Endodermal cell (in vitro differentiated cells): Measurements from ENCODE around the gene GAL3ST1. TPM values are rescaled to one million over a fixed set of nuclear protein-coding genes. Genes with fewer than 3 reads are reported as not detected.
"Not testable (repeated sequence)": the region's sequence is repeated elsewhere in the genome, so short reads cannot be mapped to it uniquely, and the experiment has no call there.

ENCODE experiments used
- DNase-seq: peaks from one replicate; pipeline ENCODE4 v3.0.0-alpha.2; 2017
- H3K27ac ChIP-seq: 2 replicates; pipeline ENCODE4 v1.5.1; 2013; ENCODE audit warnings: mild to moderate bottlenecking, low read depth, low read length, moderate library complexity
- H3K27me3 ChIP-seq: 2 replicates; pipeline ENCODE4 v1.6.1; 2013; ENCODE audit warnings: mild to moderate bottlenecking, low read length, moderate library complexity; ENCODE audit not compliant: insufficient read depth, control insufficient read depth, poor library complexity, severe bottlenecking
- H3K36me3 ChIP-seq: 2 replicates; pipeline ENCODE4 v1.7.0; 2013; ENCODE audit warnings: mild to moderate bottlenecking, low read length, moderate library complexity; ENCODE audit not compliant: control insufficient read depth, insufficient read depth
- H3K4me1 ChIP-seq: one replicate; pipeline ENCODE4 v1.7.0; 2013; ENCODE audit warnings: low read length; ENCODE audit not compliant: control insufficient read depth, insufficient read depth
- H3K4me3 ChIP-seq: 2 replicates; pipeline ENCODE4 v1.5.1; 2013; ENCODE audit warnings: mild to moderate bottlenecking, low read length, moderate library complexity
- H3K9ac ChIP-seq: 2 replicates; pipeline ENCODE4 v1.6.1; 2013; ENCODE audit warnings: mild to moderate bottlenecking, low read length, moderate library complexity; ENCODE audit not compliant: poor library complexity, severe bottlenecking; ENCODE audit errors: extremely low read depth
- H3K9me3 ChIP-seq: 2 replicates; pipeline ENCODE4 v1.6.1; 2013; ENCODE audit warnings: mild to moderate bottlenecking, low read length, moderate library complexity; ENCODE audit not compliant: control insufficient read depth
- H3K27ac Mint-ChIP-seq: 2 replicates; pipeline ENCODE4 v1.8.0; 2020; ENCODE audit warnings: mixed read lengths
- H3K27me3 Mint-ChIP-seq: 2 replicates; pipeline ENCODE4 v1.8.0; 2021; ENCODE audit warnings: mild to moderate bottlenecking, mixed read lengths; ENCODE audit not compliant: insufficient read depth
- H3K36me3 Mint-ChIP-seq: 2 replicates; pipeline ENCODE4 v1.8.0; 2020; ENCODE audit warnings: low read depth, mixed read lengths
- H3K4me1 Mint-ChIP-seq: 2 replicates; pipeline ENCODE4 v1.8.0; 2020; ENCODE audit warnings: mixed read lengths
- H3K4me3 Mint-ChIP-seq: 2 replicates; pipeline ENCODE4 v1.8.0; 2020; ENCODE audit warnings: mild to moderate bottlenecking, moderate library complexity, mixed read lengths
- H3K9me3 Mint-ChIP-seq: 2 replicates; pipeline ENCODE4 v1.8.0; 2020; ENCODE audit warnings: mild to moderate bottlenecking, mixed read lengths
- CTCF ChIP-seq: fragments of 200-600 bp; sonication (generic); conservative IDR thresholded peaks from 2 replicates; pipeline ENCODE4 v1.5.0; 2021; ENCODE audit warnings: antibody characterized with exemption, mild to moderate bottlenecking
- WGBS, 2 experiments: methylation state at CpG; one replicate each; pipeline versions ENCODE4 v1.1.5 to v1.1.7; 2013; ENCODE audit warnings: missing lambda C conversion rate in 2 of 2, mixed read lengths in 1 of 2; ENCODE audit not compliant: insufficient coverage in 1 of 2, insufficient read length in 1 of 2; 5-methylcytosine and 5-hydroxymethylcytosine counted together
- total RNA-seq, 2 donors: library from RNA; stranded (reverse); fragmentation: NEBNext Ultra II Directional in 1 of 2; extraction: Animal tissue kit (Norgen Biotek cat#: 25700) in 1 of 2; gene quantifications; 2 replicates in 1 of 2; 3 replicates in 1 of 2; pipeline ENCODE4 v1.2.1, GENCODE V29; 2021

Gene GAL3ST1
- total RNA-seq, 2 donors from 2014 or later: 26.4 to 28.3 TPM

GRCh38 chr22:30542811-30543188 lies 31.7 kb downstream of the GAL3ST1 start:
- H3K4me3 ChIP-seq: peak overlapping the region; percentile 70
- DNase-seq: no peak

GRCh38 chr22:30541961-30542810 lies 32.3 kb downstream of the GAL3ST1 start:
- TF ChIP-seq CTCF: no peak
- H3K9ac ChIP-seq: no peak overlapping the region
- WGBS, 2 experiments: 10 to 20% methylated on average over 9 to 64 of the region's 64 CpGs
- Mint-ChIP-seq H3K27ac (no peak overlapping the region), H3K27me3 (peaks cover 24% of the 10 kb centered on the region), H3K9me3 (no peaks in the 10 kb centered on the region), H3K4me3 (peak overlapping the region; percentile 57), H3K4me1 (peaks cover 1% of the 10 kb centered on the region), H3K36me3 (no peaks in the 10 kb centered on the region)
- H3K4me3 ChIP-seq: peak overlapping the region; percentile 70
- H3K27me3 ChIP-seq: peaks cover 16% of the 10 kb centered on the region
- DNase-seq: peak; percentile 85
- H3K4me1 ChIP-seq: no peaks in the 10 kb centered on the region
- no peaks in the 10 kb centered on the region for H3K9me3 ChIP-seq
- no peaks in the 10 kb centered on the region for H3K36me3 ChIP-seq
- no peak overlapping the region for H3K27ac ChIP-seq

More at GRCh38 chr22:30542811-30543188, 31.7 kb downstream of the GAL3ST1 start:
- H3K4me3 Mint-ChIP-seq: peak overlapping the region; percentile 57
- Histone ChIP-seq H3K27ac (no peak overlapping the region), H3K9ac (no peak overlapping the region), H3K9me3 (no peaks in the 10 kb centered on the region), H3K36me3 (no peaks in the 10 kb centered on the region), H3K27me3 (peaks cover 16% of the 10 kb centered on the region), H3K4me1 (no peaks in the 10 kb centered on the region)
- 92 to 97% methylated on average over 11 to 12 of the region's 12 CpGs for WGBS, 2 experiments
- no peak for TF ChIP-seq CTCF
- H3K4me1 Mint-ChIP-seq: peaks cover 1% of the 10 kb centered on the region
- no peaks in the 10 kb centered on the region for H3K9me3 Mint-ChIP-seq
- H3K27ac Mint-ChIP-seq: no peak overlapping the region
- no peaks in the 10 kb centered on the region for H3K36me3 Mint-ChIP-seq
- H3K27me3 Mint-ChIP-seq: peaks cover 24% of the 10 kb centered on the region

- not testable (repeated sequence) for H3K27ac Mint-ChIP-seq, H3K9ac ChIP-seq, H3K4me1 ChIP-seq, H3K9me3 ChIP-seq, DNase-seq, H3K9me3 Mint-ChIP-seq, H3K36me3 Mint-ChIP-seq, H3K4me1 Mint-ChIP-seq, H3K27ac ChIP-seq, H3K36me3 ChIP-seq
- Mint-ChIP-seq H3K27me3 (peaks cover 24% of the 10 kb centered on the region), H3K4me3 (peak overlapping the region; percentile 57)
- peaks cover 16% of the 10 kb centered on the region for H3K27me3 ChIP-seq
- WGBS, 2 experiments: 87 to 94% methylated on average over 2 to 3 of the region's 3 CpGs
- H3K4me3 ChIP-seq: peak overlapping the region; percentile 70
Measured at GRCh38 chr22:30541511-30541910, 33.0 kb downstream of the GAL3ST1 start.
